ENCODE results near the gene SMURF2. TPM values are rescaled to one million over a fixed set of nuclear protein-coding genes. Genes with fewer than 3 reads are reported as not detected.
"Not testable (repeated sequence)": the region's sequence is repeated elsewhere in the genome, so short reads cannot be mapped to it uniquely, and the experiment has no call there.

Gene SMURF2
- total RNA-seq, 1 donor from 2014 or later: 11.5 TPM

GRCh38 chr17:64607862-64608565 is 54.1 kb downstream of the SMURF2 start:
- Histone ChIP-seq H3K27ac (replicated peaks) (no peak overlapping the region), H3K36me3 (no peaks in the 10 kb centered on the region), H3K9me3 (replicated peaks) (peaks cover 11% of the 10 kb centered on the region), H3K4me1 (peaks cover 31% of the 10 kb centered on the region), H3K27me3 (ENCODE audit: low read depth) (no peaks in the 10 kb centered on the region), H3K4me3 (no peak overlapping the region)
- TF ChIP-seq CTCF (IDR thresholded peaks at IDR 0.05; ENCODE audit: borderline replicate concordance): no peak
- no peak for DNase-seq
- intact Hi-C loops (cut with micrococcal nuclease): no loop called here

GRCh38 chr17:64604532-64604931 is 57.6 kb downstream of the SMURF2 start:
- H3K9me3 ChIP-seq (replicated peaks); H3K36me3 ChIP-seq; H3K4me3 ChIP-seq; H3K27ac ChIP-seq (replicated peaks); DNase-seq; intact Hi-C loops (cut with micrococcal nuclease); H3K27me3 ChIP-seq (ENCODE audit: low read depth): not testable (repeated sequence)
- peaks cover 22% of the 10 kb centered on the region for H3K4me1 ChIP-seq

GRCh38 chr17:64603987-64604386 is 58.1 kb downstream of the SMURF2 start:
- TF ChIP-seq CTCF (IDR thresholded peaks at IDR 0.05; ENCODE audit: borderline replicate concordance): no peak
- intact Hi-C loops (cut with micrococcal nuclease): no loop called here
- no peak overlapping the region for H3K4me3 ChIP-seq
- no peak for DNase-seq
- peaks cover 4% of the 10 kb centered on the region for H3K9me3 ChIP-seq (replicated peaks)
- peaks cover 22% of the 10 kb centered on the region for H3K4me1 ChIP-seq
- no peaks in the 10 kb centered on the region for H3K27me3 ChIP-seq (ENCODE audit: low read depth)
- no peaks in the 10 kb centered on the region for H3K36me3 ChIP-seq
- no peak overlapping the region for H3K27ac ChIP-seq (replicated peaks)

- Histone ChIP-seq H3K36me3 (peaks cover 26% of the 10 kb centered on the region), H3K4me1 (peaks cover 22% of the 10 kb centered on the region), H3K27ac (replicated peaks) (no peak overlapping the region), H3K9me3 (replicated peaks) (no peaks in the 10 kb centered on the region), H3K27me3 (ENCODE audit: low read depth) (no peaks in the 10 kb centered on the region), H3K4me3 (no peak overlapping the region)
- intact Hi-C loops (cut with micrococcal nuclease): no loop called here
- TF ChIP-seq CTCF (IDR thresholded peaks at IDR 0.05; ENCODE audit: borderline replicate concordance): no peak
- no peak for DNase-seq
Measured at GRCh38 chr17:64599827-64600226, 62.3 kb downstream of the SMURF2 start.

GRCh38 chr17:64599187-64599676 is 62.9 kb downstream of the SMURF2 start:
- Histone ChIP-seq H3K27me3 (ENCODE audit: low read depth) (no peaks in the 10 kb centered on the region), H3K27ac (replicated peaks) (no peak overlapping the region), H3K36me3 (peaks cover 29% of the 10 kb centered on the region), H3K4me3 (no peak overlapping the region), H3K9me3 (replicated peaks) (no peaks in the 10 kb centered on the region), H3K4me1 (peaks cover 16% of the 10 kb centered on the region)
- intact Hi-C loops (cut with micrococcal nuclease): no loop called here
- no peak for TF ChIP-seq CTCF (IDR thresholded peaks at IDR 0.05; ENCODE audit: borderline replicate concordance)
- DNase-seq: no peak

- no peak overlapping the region for H3K27ac ChIP-seq (replicated peaks)
- intact Hi-C loops (cut with micrococcal nuclease): no loop called here
Measured at GRCh38 chr17:64598672-64599071, 63.4 kb downstream of the SMURF2 start.

More at GRCh38 chr17:64598672-64599071, 63.4 kb downstream of the SMURF2 start:
- no peak for DNase-seq
- H3K4me3 ChIP-seq: no peak overlapping the region
- no peak for TF ChIP-seq CTCF (IDR thresholded peaks at IDR 0.05; ENCODE audit: borderline replicate concordance)
- H3K4me1 ChIP-seq: peaks cover 10% of the 10 kb centered on the region
- H3K27me3 ChIP-seq (ENCODE audit: low read depth): no peaks in the 10 kb centered on the region
- H3K9me3 ChIP-seq (replicated peaks): no peaks in the 10 kb centered on the region
- peaks cover 33% of the 10 kb centered on the region for H3K36me3 ChIP-seq

Data from left ventricle myocardium inferior (tissue), 1 donor.